HG03354 (cell line): ENCODE results near the gene ANKRD33B.
"Not testable (repeated sequence)": the region's sequence is repeated elsewhere in the genome, so short reads cannot be mapped to it uniquely, and the experiment has no call there.

Experiments used
- ATAC-seq: cut with Tn5 transposase; IDR thresholded peaks from one replicate; pipeline ENCODE4 v1.9.1; 2021; ENCODE audit warnings: mild to moderate bottlenecking; ENCODE audit not compliant: unreplicated experiment, poor library complexity, severe bottlenecking

The ANKRD33B gene

DNA sequence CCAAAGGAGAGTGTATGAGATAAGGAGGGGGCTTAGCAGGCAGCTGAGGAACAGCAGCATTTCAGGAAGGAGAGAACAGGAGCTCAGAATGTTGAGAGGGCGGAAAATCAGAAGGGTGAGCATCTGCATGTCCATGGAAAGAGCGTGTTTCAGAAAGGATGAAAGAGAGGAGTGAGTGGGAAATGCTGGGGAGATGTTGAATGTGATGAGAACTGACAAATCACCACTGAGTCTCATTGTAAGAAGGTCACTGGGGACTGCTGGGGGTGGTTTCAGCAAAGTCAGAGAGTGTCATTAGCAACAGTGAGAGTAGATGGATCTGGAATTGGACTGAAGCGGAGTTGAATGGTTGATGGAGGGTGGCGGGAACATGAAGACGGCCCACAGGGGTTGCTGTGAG lies 65.8 kb downstream of the ANKRD33B start:
- no peak for ATAC-seq

DNA sequence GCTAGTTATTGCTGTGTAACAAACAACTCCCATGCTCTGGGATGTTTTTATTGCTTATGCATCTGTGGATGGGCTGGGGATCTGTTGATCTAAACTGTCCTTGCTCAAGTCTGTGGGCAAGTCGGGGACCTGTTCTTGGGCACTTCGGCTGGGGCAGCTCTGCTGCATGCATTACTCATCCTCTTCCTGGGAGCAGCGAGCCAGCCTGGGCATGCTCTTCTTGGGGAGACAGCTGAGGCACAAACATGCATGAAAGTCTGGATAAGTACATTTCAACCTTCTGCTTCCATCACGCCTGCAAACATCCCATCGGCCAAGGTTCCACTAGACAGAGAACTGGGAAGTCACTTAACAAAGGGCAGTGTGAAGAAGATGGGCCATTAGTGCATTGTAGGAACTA lies 66.3 kb downstream of the ANKRD33B start:
- no peak for ATAC-seq

DNA sequence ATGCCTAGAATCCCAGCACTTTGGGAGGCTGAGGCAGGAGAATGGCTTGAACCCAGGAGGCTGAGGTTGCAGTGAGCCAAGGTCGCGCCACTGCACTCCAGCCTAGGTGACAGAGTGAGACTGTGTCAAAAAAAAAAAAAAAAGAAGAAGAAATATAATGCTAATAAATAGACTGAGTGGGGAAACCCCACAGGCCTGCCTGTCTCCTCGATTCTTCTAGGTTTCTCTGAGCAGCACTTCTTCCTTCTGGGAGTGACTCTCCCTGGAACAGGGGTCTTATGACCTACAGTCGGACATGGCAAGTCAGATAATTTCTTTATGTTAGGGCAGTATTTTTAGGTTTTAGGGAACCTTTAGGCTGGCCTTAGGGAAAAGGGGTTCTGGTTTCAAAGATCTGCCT lies 66.9 kb downstream of the ANKRD33B start:
- not testable (repeated sequence) for ATAC-seq

DNA sequence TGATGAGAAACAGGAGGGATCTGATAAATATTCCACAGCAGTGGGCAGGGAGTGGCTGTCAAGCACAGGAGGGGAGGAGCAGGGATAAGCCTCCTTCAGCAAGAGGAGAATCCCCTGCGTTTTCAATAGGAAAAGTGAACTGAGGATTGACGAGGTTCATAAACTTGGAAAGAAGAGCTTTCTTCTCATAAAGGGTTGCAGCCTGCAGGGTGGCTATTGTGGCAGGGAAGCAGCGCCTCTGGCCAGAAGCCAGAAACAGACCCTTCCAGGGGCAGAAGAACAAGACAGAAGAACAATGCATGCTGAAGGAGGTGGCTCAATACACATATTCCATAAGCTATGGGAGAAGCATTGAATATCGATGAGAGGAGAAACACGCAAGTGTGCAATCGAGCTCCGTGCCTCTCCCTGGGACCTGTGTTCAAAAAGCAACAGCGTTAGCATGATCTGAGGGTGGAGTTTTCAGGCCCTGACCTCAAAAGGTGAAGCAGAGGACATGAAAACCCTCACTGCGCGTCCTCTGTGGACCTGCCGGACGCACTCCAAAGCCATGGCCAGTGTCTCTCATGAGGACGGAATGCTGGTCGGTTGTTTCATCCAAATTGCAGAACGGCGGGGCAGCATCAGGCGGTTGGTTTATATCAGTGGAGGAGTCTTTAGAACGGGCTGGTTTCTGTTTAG lies 67.6 kb downstream of the ANKRD33B start:
- ATAC-seq = peak; percentile 13

DNA sequence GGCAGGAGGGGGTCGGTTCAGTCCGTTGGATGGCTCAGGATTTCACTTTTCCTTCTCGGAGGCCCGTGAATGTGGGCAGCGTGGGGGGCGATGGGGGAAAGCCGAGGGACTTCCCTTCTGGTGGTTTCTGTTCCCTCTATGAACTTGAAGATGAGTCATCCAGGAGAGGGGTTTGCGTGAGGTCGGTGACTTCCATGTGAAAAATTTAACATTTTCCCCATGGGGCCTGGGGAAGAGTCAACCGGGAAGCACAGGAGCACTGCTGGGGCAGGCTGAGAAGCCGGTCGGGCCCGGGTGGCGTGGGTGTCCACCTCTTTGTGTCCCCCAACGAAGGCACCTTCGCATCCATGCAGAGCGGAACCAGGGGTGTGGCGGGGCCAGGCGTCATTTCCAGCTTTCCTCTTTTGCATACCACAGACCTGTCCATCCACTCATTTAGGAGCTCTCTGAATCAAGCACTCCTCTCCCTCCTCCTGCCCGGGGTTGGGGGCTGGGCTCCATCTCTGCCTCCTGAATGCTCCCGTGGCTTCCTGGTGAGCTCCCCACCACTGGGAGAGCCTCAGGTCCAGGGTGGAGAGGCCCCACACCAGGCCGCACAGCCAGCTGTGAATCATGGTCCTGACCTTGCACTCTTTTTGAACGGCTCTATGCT lies 68.4 kb downstream of the ANKRD33B start:
- ATAC-seq = peak; percentile 53

DNA sequence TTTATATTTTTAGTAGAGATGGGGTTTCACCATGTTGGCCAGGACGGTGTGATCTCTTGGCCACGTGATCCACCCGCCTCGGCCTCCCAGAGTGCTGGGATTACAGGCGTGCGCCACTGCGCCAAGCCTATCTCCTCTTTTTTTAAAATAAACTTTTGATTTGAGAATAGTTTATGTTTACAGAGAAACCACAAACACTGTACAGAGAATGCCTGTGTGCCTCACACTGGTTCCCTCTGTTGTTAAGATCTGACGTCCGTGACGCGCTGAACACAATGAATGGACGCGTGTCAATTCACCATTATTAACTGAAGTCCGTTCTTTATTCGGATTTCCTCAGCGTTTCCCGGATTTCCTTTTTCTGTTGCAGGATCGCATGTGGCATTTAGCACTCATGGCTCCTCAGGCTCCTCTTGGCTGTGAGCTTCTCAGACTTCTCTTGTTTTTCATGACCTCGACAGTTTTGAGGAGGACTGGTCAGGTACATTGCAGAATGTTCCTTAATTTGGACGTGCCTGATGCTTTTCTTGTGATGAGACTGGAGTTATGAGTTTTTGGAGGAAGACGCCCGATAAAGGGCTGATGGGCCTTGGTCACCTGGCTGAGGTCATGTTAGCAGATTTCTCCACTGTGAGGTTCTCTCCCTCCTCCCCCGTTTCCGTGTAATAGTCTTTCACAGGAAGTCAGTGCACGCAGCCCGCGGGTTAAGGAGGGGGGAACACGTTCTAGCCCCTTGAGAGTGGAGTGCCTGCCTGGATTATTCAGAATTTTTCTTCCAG lies 69.6 kb downstream of the ANKRD33B start:
- no peak for ATAC-seq

DNA sequence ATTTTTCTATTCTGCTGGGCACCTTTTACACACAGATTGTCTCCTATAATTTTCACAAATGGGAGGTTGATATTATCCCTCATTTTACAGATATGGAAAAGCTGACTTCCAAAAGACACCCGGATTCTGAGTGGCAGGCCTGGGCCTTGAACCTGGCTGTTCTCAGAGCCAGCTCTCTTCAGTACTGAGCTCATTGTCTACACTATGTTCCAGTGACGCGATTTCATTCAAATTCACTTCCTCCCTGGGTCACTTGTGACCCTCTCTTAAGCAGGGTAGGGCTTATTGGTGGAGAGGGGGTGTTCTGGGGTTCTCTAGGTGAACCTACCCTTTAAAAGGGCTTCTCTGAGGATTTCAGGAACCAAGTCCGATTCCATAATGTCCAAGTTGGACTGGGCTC lies 70.2 kb downstream of the ANKRD33B start:
- no peak for ATAC-seq

DNA sequence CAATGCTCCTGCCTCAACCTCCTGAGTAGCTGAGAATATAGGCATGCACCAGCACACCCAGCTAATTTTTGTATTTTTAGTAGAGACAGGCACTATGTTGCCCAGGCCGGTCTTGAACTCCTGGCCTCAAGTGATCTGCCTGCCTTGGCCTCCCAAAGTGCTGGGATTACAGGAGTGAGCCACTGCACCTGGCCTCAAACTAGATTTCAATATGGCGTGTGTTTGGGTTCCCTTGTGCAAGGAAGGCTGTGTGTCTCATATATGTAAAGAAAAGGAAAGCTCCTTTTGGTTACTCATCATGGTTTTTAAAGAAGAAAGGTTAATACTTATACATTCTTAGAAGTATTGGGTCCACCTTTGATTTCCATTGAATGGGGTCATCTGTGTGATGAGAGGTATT lies 70.7 kb downstream of the ANKRD33B start:
- ATAC-seq = no peak

DNA sequence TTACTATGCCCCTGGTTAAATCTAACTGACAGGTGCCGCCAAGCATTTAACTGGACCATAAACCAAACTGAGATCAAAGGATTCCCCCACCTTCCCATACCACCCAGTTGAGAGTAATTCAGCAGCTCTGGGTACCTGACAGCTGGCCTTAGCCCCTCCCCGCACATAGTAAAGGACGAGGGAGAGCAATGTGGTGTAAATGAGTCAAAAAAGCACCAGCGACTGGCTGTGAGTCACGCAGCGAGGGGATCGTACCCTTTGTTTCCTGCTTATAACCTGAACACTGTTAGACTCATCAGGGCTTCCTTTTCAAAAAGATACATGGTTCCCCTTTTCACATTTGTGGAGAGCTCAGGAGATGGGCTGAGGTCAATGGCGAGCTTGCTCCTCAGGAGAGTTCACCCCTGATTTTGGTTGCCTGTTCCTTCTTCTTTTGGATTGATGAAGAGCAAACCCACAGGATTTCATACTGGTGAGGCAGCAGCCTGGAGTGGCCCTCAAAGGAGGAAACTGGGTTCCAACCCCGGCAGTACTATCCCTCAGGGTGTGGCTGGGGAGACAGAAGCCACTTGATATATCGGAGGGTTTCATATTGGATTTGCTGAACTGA lies 71.5 kb downstream of the ANKRD33B start:
- ATAC-seq = peak; percentile 77

DNA sequence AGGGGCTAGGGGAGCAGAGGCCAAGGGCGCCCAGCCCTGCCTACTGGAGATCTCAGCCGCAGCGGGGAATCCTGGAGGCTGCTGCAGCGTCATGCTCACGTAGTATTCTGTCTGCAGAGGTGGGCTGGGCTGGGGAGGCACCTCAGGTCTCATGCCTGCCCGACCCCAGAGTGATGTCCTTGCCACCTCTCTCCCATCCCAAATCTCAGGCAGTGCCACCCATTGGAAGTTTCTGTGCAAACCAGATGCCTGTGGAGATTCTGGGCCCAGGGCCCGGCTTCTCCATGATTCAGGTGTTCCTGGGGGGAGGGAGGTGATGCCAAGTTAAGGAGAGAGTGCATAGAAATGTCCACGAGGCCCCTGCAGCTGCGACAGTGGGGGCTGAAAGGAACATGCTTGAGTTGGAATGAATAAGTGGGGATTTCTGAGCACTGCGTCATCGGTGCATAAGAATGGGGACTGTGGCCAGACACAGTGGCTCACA lies 72.0 kb downstream of the ANKRD33B start:
- ATAC-seq = no peak

DNA sequence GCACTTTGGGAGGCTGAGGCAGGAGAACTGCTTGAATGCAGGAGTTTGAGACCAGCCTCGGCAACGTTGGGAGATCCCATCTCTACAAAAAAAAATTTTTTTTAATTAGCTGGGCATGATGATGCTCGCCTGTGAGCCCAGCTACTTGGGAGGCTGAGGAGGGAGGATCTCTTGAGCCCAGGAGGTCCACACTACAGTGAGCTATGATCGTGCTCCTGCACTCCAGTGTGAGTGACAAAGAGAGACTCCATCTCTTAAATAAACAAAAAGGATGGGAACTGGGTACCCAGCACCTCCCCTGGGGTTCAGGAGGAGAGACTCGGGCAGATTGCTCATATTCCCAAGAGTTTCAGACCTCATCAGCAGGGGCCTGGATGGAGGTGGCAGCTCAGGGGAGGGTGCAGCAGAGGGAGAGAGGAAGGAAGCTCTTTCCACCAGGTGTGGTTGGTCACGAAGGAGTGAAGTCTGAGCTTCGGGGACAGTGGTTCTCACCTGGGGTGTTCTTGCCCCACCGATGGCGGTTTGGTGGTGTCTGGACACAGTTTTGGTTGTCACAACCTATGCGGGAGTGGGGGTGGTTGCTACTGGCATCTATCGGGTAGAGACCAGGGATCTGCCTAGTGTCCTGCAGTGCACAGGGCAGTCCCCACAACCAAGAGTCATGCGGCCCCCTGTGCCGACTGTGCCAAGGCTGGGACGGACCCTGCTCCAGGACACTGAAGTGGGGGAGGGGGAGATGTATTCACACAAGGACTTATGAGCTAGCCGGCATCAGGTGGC lies 72.7 kb downstream of the ANKRD33B start:
- no peak for ATAC-seq

DNA sequence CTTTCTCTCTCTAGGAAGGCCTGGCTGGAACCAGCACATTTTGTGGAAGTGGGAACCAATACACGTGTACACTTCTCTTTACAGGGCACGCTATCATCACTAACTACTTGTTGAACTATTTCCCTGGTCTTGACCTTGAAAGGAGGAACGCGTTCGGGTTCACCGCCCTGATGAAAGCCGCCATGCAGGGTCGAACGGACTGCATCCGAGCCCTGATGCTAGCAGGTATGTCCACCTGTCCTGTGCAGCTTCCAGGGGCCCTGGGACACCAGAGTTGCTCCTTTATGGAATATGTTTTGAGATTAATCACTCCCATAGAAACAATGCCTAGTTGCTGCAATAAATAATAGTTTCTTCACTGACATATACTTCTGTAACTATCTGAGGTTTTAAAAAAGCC lies 74.1 kb downstream of the ANKRD33B start:
- no peak for ATAC-seq

DNA sequence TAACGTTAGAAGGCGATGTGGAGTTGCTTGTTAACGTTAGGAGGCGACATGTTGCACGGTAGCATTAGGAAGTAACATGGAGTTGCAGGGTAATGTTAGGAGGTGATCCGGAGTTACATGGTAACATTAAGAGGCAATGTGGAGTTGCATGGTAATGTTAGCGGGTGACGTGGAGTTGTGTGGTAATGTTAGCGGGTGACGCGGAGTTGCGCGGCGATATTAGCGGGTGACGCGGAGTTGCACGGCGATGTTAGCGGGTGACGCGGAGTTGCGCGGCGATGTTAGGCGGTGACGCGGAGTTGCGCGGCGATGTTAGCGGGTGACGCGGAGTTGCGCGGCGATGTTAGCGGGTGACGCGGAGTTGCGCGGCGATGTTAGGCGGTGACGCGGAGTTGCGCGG lies 74.9 kb downstream of the ANKRD33B start:
- ATAC-seq = not testable (repeated sequence)

DNA sequence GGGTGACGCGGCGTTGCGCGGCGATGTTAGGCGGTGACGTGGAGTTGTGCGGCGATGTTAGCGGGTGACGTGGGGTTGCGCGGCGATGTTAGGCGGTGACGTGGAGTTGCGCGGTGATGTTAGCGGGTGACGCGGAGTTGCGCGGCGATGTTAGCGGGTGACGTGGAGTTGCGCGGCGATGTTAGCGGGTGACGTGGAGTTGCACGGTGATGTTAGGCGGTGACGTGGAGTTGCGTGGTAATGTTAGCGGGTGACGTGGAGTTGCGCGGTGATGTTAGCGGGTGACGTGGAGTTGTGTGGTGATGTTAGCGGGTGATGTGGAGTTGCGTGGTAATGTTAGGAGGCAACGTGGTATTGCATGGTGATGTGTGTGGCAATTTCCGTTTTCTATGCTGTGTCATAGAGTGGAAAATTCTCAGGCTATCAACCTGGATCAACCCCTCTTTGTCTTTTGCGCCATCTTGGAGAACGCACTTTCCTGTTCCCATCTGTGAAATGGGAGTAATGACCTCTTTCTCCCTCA lies 76.0 kb downstream of the ANKRD33B start:
- no peak for ATAC-seq

DNA sequence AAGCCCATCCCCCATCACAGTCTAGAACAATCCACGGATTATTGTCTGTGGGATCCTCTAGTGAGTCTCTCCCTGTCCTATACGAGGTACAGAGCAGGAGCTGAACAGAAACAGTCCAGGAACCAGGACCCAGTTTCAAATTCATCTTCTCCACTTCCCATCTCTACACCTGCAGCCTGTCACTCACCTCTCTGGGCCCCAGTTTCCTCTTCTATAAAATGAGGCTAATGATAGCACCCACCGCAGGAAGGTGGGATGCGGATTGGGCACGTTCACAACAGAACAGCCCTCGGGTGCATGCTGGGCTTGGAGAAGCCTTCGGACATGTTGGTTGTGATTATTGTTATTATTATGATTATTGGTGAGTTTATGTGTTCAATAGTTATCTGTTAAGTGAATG lies 78.5 kb downstream of the ANKRD33B start:
- ATAC-seq = no peak

DNA sequence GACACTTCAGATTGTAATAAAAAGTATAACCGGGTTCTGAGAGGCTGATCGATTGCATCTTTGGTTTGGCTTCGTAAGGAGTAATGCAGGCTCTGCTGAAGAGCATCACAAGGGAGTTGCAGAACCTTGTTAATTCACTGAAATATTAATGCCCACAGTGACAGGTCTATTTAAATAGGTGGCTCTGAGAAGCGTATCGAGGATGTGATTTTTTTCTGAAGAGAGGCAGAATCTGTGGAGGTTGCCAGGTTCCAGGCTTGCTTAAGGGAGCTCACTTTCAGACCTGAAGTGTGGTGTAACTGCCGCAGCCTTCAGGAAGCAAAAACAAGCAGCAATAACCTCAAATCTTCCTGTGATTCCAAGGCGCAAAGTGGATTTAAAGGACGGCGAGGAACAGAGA lies 80.3 kb downstream of the ANKRD33B start:
- ATAC-seq = no peak

DNA sequence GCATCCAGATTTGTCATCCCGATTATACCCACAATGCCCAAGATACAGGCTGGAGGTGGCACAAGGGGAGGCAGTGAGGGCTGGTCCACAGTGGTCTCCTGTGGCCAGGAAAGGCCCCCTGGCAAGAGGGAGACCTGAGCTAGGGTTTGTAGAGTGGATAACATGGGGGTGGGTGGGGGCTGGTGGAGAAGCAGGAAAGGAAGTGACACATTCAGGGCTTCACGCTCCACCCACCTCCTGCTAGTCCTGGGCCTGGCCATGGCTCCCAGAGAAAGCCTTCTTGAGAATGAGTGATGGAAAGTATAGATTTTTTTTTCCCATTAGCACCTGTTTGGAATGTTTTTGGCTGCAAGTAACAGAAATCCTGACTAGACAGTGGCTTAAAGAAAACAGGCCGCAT lies 81.3 kb downstream of the ANKRD33B start:
- no peak for ATAC-seq

DNA sequence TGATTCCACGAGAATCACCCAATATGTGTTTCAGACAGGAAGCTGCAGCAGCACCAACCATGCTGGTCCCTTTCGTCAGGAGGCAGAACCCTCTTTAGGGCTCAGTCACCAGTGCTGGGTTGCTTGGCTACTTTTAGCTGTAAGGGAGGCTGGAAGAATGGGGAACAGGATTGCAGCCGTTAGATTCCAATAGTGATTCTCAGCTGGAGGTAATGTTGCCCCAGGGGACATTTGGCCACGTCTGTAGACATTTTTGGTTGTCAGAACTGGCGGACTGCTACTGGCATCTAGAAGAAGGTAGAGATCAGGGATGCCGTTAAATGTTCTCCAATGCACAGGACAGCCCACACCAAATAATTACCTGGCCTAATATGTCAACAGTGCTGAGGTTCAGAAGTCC lies 81.8 kb downstream of the ANKRD33B start:
- ATAC-seq = no peak

DNA sequence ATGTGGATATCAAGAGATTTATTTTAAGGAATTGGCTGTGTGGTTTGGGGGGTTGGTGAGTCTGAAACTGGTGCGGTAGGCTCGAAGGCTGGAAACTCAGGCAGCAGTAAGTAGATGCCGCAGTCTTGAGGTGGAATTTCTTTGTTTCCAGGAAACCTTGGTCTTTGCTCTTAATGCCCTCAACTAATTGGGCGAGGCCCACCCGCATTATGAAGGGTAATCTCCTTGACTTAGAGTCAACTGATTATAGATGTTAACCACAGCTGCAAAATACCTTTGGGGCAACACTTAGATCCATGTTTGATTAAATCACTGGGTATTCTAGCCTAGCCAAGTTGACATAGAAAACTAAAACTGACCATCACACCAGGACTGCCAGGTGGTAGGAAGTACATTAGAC lies 83.8 kb downstream of the ANKRD33B start:
- no peak for ATAC-seq
